GM19035 (cell line): ENCODE data around the gene SPATA20.

ENCODE experiments used
- ATAC-seq: cut with Tn5 transposase; IDR thresholded peaks from one replicate; pipeline ENCODE4 v1.9.1; 2021; ENCODE audit not compliant: unreplicated experiment

The SPATA20 gene

DNA sequence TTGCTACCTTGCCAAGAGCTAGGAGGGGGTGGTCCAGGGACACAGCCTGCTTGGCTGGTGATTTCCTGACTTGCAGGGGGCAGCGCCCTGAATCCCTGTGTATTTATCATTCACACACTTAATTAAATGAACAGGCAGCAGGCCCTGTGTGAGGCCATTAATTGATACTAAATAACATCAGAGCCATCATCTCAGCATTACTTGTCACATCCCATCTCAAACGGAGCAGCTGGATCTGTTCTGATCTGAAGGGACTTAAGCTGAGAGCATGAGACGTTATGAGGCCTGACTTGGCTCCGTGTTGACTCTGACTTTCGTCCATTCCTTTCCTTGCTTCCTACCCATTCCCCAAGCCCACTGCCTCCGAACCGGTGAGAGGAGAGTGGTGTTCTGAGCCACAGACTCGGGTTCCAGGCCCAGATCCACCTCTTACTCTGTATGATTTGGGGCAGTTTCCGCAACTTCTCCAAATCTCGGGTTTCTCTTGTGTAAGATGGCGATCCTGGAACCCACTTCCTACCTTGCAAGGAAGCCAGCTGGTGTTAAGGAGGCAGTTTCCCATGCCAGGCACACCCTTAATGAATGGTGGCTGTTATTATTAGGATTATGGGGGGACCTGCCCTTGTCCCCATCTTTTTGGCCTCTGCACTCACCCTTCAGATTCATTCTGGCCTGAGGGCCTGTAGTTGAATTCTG lies 47.3 kb downstream of the SPATA20 start:
- no peak for ATAC-seq

DNA sequence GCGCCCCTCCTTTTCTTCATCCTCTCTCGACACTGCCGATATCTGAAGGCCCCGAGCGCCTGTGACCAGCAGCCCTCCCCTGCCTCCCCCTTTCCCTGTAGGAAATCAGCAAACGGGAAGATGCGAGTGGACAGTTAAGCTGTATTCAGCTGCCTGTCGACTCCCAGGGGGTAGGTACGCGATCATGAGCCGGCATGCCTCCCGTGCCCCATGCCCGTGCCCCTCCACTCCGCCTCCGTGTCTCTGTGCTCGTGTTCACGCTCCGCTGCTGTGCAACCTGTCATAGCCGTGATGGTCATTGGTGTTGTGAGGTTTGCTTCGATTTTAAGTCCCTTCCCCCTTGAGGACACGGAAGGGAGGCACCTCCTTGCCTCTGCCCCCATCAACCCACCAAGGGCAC lies 47.9 kb downstream of the SPATA20 start:
- no peak for ATAC-seq

DNA sequence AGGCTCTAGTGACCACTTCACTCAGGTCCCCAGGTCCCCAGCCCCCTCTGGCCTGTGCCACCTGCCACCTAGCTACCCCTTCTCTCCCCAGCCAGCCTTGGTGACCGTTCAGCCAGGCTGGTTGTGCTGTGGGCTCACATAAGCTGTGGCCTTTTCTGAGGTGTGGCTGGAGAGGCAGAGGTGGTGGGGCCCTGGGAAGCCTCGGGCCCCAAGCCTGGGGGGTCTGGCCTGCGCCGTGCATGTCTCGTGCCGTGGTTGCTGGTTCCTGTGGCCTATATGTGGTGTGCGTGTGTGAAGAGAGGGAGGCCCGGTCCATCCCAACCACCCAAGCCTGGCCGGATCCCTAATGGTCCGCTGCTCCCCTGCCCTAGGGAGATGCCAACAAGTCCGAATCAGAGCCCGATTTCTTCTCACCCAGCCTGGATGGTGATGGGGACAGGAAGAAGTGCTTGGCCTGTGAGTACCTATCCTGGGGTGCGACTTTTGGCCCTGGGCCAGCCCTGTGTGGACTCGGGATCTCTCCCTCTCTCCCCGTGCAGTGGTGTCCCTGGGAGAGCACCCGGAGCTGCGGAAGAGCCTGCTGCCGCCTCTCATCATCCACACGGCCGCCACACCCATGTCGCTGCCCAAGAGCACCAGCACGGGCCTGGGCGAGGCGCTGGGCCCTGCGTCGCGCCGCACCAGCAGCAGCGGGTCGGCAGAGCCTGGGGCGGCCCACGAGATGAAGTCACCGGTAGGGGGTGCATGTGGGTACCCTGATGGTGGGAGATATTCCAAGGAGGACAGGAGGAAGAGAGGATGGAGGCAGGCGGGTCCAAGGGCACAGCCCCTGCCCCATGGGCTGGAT lies 49.4 kb downstream of the SPATA20 start:
- ATAC-seq = no peak

GRCh38 chr17:50598487-50598886 lies 51.5 kb downstream of the SPATA20 start:
- ATAC-seq = no peak

- ATAC-seq = no peak
Observed at GRCh38 chr17:50599606-50600005, 52.6 kb downstream of the SPATA20 start.

- ATAC-seq = no peak
Observed at GRCh38 chr17:50601823-50602375, 54.9 kb downstream of the SPATA20 start.

GRCh38 chr17:50602836-50603235 lies 55.9 kb downstream of the SPATA20 start:
- no peak for ATAC-seq

DNA sequence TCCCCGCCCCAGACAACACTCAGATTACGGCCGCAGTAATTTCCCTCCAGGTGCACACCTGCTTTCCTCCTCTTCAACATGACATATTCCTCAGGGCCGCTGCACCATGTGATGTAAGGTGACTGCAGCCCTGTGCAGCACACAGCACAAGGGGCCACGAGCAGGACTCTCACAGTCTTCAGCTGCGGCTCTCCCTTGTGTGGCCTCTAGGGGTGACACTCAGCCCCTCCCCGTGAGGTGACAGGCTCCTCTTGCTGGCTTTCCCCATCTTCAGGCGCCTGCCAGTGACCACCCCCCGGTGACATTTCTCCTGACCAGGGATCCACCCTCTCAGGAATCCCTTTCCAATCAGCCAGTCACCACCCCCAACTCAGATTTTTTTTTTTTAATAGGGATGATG lies 56.4 kb downstream of the SPATA20 start:
- ATAC-seq = no peak

DNA sequence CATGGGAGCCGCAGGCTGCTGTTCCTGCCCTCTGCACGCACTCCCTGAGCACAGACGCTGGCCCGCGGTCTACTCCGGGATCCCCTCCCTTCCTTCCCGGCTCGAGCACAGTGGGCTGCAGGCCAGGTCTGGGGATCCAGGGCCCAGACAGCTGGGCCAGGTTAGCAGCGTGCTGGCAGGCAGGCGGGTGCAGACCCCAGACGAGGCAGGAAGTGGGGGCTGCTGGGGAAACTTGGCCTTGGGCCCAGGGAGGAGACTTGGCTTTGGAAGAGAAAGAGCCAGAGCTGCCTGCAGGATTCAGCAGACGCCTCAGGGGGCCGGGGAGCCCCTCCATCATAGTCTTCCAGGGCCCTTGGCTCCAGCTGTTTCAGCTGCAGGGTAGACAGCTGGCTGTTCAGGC lies 57.5 kb downstream of the SPATA20 start:
- no peak for ATAC-seq

DNA sequence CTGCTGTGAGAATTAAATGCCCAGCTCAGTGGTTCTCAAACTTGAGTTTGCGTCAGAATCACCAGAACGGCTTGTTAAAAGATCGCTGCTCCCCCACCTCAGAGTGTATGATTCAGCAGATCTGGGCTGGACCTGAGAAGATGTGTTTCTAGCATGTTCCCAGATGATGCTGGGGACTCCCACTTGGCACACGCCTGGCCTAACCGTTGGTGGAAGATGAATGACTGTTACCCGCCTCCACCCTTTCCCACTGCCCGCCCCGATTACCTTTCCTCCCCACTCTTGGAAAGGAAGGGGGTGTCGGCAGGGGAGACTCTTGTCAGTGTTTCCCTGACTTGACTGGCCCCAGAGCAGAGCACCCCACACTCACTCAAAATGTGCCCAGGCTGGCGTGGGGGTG lies 58.5 kb downstream of the SPATA20 start:
- ATAC-seq = no peak
